NK-92 (cell line): Measurements from ENCODE around the gene PPP2R5E.

Source experiments
- DNase-seq: peaks from one replicate; lab custom pipeline; 2025; ENCODE audit not compliant: unreplicated experiment; lab: John Stamatoyannopoulos, UW

PPP2R5E gene

DNA sequence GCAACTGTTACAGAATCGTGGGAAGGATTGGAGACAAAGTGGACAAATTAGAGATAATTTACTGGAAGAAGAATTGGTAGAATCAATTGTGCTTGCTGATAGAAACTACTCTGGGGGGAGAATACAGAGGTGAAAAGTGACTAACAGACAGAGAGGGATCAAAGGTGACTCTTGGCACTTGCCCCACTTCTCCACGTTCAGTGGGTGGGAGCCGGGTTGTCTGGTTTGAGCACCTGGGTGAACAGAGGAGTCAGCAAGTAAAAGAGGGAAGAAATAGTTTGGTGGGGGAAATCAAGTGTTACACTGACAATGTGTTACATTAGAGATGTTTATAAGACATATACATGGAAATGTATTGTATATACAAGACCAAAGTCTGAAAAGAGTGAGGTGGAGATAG, 69.1 kb downstream of the PPP2R5E start:
- no peak for DNase-seq

DNA sequence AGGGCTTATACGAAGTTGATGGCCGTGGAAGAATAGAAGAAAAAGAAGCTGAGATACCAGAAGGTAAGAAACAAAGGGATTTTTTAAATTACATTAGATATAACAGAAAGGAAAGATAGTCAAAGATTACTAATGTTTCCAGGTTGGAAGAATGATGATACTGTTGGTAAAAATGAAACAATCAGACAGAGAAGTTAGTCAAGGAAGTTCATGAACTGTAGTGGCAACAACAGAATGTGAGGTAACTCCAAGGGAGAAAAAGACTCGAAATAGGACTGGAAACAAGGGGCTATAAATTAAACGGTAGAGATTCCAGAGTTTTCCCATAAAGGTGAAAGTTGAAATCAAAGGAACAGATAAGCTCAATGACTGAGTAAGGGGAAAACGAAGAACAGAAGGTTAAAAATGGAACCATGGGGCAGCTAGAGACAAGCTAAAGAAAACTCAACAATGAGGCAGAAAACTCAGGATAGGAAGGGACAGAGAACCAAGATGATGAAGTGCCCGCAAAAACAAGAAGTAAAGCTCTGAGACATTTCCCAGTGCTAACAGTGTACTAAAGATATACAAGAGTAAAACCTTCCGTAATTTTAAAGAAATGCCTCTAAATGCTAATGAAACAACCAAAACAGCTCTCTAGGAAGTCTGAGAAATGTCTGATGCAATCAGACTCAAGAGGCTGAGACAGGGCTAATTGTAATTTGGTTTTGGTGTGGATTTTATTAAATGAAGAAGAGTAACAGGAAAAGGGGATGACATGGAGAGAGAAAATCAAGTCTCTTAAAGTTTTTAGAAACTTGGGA, 70.0 kb downstream of the PPP2R5E start:
- no peak for DNase-seq

DNA sequence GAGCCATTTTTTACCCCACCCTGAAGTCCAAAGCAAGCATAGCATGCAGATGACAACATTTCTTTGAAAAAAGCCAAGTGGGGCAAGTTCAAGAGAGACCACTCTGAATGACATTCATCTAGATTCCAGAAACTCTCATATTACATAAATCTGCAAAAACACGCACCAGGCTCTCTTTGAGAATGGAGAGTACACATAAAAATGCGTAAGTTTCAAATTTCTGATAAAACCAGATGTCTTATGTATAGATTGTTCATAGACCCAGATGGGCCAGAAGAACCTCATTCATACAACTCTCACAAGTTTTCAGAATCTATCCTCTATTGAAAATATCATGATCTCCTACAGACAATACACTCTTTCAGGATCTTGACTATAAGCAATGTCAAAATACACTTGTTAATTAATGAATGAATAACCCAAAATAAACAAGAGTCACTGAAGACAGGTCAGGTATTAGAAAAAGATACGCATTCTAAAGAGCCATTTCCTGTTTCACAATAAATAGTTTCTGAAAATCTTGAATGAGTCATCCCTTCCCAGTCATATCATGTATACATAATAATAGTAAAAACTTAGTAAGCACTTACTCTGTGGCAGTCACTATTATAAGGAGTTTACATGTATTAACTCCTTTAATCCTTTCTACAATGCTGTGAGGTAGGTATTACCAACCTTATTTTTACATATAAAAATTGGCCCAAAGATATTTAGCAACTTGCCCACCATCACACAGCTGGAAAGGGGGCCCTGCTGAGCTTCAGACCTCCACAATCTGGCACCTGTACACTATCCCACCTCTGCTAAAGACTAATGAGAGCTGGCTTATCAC, 72.0 kb downstream of the PPP2R5E start:
- DNase-seq: no peak

DNA sequence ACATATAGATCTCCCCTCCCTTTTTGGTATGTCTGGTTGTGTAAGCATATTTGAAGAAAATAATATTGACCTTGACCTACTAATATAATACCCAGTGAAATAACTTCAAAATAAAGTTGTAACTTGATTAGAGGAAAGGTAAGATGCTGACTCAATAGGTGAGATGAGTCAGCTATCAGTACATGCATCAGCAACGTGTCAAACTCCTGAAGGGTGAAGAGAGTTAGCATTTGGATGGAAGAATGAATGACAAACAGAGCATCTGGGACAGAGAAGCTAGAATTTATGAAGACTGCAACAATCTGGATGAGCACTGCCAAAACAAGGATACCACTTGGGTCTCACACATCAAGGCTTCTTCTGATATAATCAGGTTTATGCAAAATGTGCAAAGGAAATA, 74.9 kb downstream of the PPP2R5E start:
- no peak for DNase-seq

DNA sequence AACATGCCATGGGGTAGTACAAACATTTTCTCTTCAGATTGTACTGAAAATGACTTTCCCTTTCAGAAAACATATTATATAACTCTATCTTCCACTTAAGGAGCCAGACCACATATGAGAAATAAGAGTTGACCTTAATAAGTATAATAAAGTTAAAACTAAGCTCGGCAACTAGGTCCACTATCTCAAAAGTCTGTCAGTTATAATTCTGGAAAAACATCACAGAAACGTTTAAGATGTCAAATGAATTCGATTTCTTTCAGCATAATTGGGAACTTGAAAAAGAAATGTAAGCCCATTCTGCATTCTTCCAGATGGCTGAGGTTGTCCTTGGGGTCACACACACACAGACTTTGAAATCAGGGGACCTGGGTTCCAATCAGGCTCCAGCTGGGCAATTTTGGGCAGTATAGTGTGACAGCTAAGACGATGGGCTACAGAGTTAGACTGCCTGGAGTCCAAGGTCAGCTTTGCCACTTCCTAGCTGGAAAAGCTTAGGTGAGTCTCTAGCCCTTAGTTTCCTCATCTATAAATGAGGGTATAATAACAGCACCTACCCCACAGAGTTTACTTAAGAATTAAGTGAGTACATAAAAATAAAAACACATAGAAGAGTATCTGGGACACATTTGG, 75.6 kb downstream of the PPP2R5E start:
- DNase-seq: no peak

DNA sequence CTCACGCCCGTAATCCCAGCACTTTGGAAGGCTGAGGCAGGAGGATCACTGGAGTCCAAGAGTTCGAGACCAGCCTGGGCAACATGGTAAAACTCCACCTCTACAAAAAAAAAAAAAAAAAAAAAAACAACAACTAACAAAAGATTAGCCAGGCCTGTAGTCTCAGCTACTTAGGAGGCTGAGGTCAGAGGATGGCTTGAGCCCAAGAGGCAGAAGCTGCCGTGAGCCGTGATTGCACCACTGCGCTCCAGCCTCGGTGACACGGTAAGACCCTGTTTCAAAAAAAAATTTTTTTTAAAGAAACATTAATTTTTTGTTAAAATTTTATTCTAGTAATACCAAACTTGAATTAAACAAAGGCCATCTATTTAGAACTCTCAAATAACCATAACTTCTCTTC, 77.8 kb downstream of the PPP2R5E start:
- DNase-seq: no peak

DNA sequence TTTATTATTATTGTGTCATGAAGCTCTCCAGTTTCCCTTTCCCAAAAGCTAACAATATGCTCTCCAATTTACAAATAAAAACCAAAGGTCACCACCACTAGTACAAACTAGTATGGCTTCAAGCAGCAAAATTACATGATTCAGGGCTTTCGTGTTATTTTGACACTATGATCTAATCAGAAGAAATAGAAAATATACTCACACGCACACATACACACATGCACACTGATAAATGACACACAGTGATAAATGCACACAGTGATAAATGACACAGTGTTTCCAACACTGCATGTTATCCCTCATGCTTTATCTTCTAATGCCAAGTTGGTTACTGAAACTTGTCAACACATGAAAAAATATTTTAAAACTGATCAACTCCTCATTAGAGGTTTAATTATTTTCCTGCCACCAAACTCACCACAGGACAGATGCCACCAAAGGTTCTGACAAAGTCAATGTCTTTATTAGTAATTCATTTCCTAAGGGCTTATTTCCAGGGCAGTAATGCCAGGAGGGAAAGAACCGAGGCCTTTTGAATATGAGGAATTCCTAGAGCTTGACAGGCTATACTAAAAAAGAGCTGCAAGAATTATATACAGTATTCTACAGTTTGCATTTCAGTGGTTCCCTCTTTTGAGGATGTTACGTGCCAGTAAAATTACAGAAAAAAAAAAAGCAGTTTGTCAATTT, 82.4 kb downstream of the PPP2R5E start:
- DNase-seq: no peak

DNA sequence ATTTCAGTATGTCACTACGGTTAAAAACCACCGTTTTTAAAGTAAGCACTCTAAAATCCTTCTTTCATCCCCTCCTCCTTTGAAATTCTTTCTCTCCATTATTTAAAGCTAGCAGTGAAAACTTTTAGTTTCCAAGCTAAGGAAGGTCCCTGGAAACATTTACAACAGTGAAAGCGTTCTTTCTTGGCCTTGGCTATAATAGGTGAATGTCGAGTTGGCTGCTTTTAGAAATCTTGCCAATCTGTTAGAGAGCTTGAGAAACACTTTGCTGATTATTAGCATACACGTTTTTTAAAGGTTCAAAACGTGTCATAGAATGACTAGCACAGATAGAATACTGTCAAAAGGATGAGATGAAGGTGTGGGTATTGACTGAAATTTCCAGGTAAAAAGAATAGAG, 83.4 kb downstream of the PPP2R5E start:
- no peak for DNase-seq

DNA sequence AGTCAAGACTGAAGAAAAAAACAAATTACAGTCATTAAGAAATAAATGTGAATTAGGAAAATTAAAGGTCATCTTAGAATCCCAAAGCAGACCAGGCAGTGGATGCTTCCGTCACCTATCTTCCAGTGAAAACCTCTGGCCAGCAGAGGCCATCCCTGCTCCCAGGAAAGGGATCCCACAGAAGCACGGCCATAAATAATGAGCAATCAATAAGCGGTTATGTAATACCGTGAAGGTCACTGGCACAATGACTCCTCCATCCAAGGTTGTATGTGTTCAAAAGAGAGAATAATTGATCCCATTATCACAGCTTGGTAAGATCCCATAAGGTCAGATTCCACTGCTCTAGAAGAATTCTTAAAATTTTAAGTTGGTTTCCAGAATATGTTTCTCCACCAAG, 85.7 kb downstream of the PPP2R5E start:
- no peak for DNase-seq

DNA sequence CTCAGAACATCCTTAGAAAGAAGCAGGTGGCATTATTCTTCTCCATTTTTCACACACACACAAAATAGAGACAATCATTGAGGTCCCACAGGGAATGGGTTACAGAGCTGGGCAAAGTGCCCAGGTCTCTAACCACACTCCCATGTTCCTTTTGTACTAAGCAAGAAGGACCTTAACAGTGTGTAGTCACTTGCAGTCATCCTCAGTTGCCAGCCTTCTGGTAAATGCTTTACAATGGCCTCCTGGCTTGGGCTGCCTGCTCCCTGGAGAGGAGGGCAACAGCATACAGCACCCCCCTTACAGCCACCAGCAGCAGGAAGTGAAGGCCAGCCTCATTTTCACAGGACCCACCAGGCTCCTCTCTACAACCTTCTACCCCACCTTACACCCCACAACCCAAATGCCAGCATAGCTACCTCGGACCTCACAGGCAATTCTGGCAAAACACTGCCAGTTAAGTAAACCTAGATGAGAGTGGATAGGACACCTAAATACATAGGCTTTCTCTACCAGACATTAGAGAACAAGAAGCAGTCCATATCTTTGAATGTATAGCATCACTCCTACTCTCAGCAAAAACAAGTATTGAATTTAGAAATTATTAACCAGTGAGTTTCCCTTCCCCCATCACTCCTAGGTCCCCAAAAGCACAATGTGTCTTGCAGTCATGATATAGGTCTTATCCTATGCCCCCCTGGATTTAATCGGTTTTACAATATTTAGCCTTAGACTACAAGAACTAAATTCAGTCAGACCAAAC, 88.1 kb downstream of the PPP2R5E start:
- DNase-seq: no peak

DNA sequence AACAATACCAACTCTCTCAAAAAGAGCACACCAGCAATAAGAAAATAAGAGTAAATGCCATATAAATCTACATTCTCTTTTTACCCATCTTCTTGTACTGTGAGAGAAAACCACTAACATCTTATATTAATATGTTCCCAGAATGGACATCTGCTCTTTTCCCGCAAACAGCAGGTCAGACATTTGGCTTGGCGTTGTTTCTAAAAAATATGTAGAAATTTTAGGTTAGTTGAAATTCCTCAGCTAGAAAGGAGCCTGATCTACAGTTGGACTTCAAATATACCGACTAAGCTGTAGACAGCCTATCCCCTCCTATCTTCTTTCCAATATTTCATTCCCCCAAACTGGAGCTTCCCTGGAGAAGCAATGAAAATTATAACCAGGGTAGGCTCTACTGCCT, 88.7 kb downstream of the PPP2R5E start:
- no peak for DNase-seq

DNA sequence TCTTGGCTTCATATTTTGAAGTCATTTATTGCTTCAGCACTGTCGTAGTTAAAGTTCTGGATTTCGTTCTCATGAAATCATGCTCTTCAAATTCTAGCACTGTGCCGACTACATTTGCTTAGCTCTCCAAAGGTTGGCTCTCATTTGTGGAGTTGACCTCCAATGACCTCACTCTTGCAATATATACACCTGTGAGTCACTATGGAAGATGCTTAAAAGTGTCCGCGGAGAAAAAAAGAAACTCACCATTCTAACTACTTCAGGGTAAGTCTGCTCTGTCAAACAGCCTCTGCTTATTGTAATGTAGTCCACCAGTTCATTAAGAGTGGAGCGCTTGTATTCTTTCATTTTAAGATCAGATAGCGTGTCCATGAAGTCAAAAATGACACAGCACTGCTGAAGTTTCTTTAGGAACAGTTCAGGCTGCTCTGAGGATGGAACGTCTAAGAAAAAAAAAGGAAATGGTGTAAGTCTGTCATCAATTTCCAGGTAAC, 89.7 kb downstream of the PPP2R5E start:
- no peak for DNase-seq

DNA sequence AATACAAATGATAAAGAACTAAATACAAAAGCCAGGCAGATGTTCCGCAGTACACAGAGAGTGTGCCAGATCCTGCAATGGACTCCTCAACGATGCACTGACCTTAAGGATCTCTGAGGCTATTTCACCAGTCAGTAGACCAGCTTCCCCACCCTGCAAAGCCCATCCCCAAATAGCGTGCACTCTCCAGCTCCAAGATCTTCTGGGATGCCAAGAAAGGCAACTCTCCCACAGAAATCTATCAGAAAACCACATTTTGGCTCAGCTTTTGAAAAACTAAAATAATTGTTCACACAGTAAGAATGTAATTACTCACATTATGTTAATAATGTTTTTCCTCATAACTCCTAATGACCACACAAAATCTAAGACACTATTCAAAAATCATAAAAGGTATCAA, 90.4 kb downstream of the PPP2R5E start:
- no peak for DNase-seq

DNA sequence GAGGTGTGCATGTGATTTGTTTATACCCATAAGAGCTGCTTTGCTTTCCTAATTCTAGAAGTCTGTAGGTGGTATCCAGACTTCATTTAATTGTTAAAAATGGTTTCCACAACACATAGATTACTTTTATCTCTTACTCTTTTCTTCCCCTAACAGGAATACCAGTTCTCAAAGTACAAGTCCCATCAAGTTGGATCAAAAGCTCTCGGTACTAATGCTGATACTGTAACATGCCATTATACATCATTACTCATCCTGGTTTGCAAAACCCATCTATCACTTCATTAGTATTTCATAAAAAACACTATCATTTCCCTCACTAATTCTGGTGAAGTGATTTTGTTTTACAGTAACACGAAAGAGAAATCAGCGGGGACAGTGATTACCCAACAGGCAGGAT, 94.3 kb downstream of the PPP2R5E start:
- no peak for DNase-seq

DNA sequence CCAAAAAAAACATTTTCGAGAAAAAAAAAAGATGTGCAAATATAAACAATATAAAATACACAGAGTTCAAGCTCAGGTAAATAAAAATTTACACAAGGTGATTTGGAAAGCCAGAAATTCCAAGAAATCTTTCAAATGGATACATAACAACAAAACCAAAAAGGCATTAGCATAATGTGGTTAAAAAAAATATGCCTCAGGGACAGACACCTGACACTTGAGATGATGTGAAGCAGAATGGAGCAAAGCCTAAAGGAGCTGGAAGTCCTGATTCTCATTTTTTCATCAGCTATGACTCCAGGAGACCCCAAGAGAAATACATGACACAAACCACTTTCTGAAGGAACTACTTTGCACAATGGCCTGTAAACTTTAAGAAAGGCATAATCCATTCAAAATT, 98.6 kb downstream of the PPP2R5E start:
- DNase-seq: no peak

DNA sequence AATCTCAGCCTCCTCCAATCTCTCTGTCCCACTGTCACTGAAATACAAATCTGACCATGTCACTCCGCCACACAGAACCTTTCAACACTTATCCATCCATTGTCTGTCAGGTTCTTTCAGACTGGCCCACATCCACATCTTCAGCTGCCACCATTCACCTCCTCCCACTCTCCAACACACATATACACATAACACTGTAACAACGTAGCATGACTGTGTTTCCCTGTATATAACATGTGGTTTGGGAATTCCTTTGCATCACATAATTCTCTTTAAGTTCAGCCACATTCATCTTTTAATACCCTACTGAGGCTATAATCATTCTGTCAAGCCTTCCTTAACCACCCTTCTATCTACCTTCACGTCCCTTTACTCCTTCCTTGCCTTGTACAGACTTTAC, 99.2 kb downstream of the PPP2R5E start:
- no peak for DNase-seq

DNA sequence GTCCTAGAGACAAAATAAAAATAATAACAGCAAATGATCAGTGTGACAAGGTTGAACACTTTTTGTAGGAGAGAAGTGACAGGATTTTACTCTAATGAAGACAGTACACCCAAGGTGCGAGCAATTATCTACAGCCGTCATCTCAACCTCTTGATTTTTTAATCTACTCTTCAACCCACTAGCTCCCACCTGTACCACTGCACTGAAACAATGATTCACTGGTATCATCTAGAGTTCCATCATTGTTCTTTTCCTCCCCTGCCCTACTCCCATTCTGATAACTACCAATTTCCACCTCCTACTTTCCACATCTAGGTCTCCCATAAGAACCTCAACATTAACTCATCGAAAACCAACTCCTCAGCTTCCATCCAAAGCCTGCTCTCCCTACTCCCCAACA, 99.8 kb downstream of the PPP2R5E start:
- no peak for DNase-seq

DNA sequence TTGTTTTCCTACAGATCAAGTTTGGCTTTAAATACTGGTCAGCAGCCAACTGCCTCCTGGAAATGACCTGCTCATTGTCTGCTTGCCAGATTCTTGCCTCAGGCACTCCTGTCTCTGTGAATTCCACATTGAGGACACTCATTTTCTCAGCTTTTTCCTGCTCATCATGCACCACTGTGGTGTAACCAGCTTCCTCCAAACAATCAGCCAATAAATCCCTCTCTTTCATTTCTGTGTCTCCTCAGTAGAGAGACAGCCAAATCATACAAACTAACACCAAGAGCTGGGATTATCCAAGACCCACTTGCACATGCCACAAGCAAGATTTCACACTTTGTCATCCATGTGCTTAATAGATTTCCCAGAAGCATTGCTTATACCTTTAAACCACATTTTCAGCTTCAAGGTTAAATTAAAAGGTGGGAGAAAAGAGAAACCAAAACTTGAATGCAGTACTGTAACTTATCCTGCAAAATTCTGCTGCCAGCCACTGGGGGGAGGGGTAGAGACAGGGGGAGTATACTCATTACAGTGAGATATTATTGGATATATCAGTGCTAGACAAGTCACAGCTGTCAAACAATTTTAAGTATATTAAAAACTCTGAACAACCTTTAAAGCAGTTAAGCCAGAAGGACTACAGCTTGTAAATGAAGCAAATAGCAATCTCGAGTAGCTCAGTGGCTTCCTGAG, 105.0 kb downstream of the PPP2R5E start:
- no peak for DNase-seq

DNA sequence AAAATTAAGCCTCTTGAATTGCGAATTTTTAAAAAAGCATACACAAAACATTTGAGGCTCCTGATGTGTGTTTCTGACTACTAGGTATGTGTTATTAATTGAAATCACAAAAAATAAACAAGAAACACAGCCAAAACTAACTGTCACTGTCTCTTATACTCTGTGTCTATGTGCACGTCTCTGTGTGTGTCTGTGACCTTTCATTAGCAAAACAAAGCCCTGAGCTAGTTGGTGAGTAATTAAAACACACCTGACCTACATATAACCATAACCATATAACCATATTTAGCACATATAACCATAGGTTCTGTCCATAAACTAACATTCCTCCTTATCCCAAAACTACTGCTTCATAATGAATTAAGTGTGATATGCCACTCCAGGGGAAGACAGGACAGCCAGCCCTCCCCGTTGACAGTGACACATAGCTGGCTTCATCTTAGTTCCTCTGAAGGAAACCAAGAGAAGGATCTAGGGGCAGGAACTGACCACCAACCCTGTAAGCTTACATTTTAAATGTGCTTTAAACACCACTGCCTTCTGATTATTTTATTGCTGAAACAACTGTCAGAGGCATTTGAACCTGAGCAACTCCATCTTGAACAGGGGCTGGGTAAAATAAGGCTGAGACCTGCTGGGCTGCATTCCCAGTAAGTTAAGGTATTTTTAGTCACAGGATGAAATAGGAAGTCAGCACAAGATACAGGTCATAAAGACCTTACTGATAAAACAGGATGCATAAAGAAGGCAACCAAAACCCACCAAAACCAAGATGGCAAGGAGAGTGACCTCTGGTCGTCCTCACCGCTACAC, 106.7 kb downstream of the PPP2R5E start:
- DNase-seq: no peak
